Measurements from ENCODE around the gene LRRC47.

- peak; percentile 63 for TF ChIP-seq TSHZ2 (CRISPR knock-in tag; IDR thresholded peaks at IDR 0.05)
- no peak for TF ChIP-seq TOX (CRISPR knock-in tag; IDR thresholded peaks at IDR 0.05; ENCODE audit: borderline replicate concordance)
- TF ChIP-seq, protein P1, sequence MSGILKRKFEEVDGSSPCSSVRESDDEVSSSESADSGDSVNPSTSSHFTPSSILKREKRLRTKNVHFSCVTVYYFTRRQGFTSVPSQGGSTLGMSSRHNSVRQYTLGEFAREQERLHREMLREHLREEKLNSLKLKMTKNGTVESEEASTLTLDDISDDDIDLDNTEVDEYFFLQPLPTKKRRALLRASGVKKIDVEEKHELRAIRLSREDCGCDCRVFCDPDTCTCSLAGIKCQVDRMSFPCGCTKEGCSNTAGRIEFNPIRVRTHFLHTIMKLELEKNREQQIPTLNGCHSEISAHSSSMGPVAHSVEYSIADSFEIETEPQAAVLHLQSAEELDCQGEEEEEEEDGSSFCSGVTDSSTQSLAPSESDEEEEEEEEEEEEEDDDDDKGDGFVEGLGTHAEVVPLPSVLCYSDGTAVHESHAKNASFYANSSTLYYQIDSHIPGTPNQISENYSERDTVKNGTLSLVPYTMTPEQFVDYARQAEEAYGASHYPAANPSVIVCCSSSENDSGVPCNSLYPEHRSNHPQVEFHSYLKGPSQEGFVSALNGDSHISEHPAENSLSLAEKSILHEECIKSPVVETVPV (CRISPR knock-in tag; IDR thresholded peaks at IDR 0.05): no peak
- no peak for TF ChIP-seq BACH2 (CRISPR knock-in tag; IDR thresholded peaks at IDR 0.05; ENCODE audit: borderline replicate concordance)
These were observed 35.4 kb upstream of the LRRC47 start for GRCh38 chr1:3831689-3832088.

Data from SK-N-SH treated with all-trans-retinoic acid at 6 μM for 48 hours (cell line).